HT-29 (cell line): ENCODE measurements around the gene CTDP1. TPM values are rescaled to one million over a fixed set of nuclear protein-coding genes. Genes with fewer than 3 reads are reported as not detected.

Experiments used
- DNase-seq: peaks from one replicate; pipeline ENCODE4 v3.0.0-alpha.2; 2015; ENCODE audit warnings: low spot score
- total RNA-seq: library from RNA; depleted of rRNA; stranded (reverse); fragments of >200 nt; shearing (Covaris generic); gene quantifications from 2 replicates; pipeline ENCODE4 v1.2.3, GENCODE V29; 2014

Gene CTDP1
- total RNA-seq, 1 experiment from 2014 or later, result 30.9 TPM

DNA sequence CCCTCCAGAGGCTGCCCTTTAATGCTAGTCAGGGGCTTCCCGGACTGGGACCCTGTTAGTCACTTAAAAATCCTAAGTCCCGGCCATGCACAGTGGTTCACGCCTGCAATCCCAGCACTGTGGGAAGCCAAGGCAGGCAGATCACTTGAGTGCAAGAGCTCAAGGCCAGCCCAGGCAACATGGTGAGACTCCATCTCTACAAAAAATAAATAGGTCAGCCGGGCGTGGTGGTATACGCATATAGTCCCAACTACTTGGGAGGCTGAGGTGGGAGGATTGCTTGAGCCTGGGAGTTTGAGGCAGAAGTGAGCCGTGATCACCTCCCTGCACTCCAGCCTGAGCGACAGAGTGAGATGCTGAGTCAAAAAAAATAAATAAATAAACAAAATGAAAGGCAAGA is 100.9 kb downstream of the CTDP1 start:
- no peak for DNase-seq

DNA sequence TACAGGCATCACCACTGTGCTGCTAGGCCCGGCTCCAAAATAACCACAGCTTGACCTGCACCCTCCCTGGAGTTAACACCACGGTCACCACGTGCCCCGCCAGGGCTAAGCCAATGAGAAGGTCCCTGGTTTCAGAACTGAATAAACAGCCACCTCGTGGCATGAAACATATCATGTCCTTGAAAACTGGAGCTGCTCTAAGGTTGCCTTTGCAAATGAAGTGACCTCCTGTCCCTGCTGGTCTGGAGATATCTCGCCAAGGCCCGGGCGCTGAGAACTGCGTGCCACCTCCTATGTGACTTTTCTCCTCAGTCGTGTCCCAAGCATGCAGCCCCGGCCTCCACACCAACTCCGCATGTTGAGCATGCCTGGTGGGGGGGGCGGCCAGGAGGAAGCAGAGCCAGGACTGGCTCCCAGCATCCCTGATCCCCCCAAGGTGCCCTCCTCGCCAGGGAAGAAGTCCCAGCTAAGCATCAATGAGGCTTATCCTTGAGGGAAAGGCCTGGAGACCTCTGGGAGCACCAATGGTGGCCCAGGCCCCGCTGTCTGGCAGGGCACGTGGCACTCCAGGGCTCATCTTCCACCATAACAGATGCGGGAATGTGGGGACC is 101.8 kb downstream of the CTDP1 start:
- no peak for DNase-seq

DNA sequence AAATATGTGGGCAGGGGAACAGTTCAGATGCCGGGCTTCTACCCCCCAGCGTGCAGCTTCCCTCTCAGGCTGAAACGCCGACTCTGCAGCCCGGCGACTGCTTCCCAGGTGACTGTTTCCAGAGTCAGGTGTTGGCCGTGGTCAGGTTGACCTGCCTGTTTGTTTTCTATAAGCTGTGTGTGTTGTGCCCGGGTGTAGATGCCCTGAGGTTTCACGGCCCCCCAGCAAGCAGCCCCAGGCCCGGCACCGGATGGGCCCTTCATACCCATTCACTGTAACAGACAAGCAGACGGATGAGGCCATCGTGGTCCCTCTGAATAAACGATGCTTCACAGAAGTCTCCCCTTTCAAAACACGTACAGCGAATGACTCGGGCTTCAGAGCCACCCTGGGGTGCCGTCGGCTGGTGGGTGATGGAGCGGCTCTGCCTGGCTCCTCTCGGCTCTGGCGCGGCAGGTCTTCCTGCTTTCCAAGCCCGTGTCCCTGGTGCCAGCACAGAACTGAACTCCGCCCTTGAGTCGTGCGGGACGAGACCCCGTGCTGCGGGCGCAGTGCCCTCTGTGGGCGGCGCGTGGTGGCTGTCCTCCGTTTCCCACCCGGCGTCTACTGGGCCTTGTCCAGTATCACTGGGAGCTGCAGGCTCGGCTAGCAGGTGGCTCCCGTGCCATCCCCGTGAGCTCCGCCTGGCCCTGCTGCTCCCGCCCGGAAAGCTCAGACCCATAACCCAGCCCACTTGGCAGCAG is 103.1 kb downstream of the CTDP1 start:
- peak; percentile 10 for DNase-seq

DNA sequence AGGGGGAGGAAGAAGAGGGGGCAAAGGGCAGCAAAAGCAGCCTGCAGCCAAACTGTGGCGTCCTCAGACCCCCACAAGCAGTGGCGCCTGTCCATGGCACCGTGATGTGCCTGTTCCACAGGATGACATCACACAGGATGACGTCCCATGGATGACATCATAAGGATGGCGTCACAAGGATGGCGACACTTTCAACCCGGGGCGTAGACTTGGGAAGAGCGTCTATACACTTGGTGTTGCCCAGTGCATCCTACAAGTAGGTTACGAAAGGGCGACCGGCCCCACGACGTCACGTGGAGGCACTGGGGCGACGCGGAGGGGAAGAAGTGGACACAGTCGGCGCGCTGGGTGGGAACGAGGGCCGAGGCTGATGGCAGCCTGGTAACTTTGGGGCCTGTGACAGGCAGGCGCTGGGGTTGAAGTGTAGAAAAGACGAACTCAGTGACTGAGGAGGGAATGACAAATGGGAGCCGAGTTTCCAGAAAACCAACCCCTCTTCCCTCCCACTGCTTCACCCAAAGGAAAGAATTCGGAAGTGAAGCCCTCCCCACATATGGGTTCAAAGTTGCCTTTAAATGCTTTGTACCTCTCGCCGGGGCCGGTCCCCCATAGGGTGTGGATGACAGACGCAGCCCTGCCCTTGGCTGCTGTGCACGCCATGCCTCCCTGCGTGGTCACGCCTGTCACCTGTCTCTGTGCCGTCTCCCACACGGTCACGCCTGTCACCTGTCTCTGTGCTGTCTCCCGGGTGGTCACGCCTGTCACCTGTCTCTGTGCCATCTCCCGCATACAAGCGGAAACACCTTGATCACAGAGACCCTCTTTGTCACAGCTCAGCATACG is 104.7 kb downstream of the CTDP1 start:
- DNase-seq, result no peak

DNA sequence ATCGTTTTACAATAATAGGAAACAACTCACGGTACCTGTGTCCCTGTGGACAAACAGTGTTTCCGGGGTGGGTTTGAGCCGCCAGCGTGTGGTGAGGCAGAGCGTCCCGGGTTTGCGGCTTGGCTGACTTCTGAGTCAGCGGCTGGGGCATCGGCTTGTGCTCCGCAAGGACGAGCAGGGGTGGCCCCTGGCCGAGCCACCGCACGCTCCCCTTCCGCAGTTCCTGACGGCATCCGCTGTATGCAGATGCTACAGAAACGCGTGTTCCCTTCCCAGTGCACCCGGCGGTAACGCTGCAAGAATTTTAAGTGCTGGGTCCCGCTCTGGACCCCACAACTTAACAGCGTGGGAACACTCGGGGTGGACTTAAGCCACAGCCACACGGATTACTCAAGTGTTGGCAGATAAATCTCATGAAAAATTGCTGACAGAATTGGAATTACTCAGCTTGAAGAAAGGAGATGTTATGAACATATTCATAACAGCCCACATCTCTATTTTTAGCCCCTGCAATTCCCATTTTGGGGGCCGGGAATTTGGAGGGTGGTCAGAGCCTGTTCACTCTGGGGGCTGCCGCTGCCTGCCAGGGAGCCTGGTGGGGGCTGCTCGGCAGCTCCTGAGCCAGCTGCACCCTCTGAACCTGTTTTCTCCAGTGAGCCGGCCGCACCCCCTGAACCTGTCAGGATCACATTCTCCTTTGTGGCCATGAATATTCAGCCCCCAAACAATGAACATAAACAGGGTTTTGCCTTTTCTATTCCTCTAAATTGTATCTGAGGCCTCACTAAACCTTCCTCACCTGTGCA is 105.6 kb downstream of the CTDP1 start:
- no peak for DNase-seq

DNA sequence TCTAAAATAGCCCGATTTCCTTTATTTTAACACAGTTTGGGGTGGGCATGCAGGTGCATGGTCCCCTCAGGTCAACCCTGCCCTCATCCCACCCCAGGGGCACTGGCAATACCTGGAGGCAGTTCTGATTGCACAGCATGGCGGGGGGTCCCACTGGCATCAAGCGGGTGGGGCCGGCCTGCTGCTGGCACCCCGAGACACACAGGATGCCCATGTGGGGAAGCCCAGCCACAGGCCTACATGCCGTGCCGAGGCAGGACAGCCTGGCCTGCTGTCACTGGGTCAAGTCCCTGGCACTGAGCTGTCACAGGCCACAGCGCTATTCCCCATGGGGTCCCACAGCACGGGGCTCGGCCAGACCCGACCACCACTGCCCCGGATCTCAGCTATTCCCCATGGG is 106.2 kb downstream of the CTDP1 start:
- DNase-seq, result no peak

DNA sequence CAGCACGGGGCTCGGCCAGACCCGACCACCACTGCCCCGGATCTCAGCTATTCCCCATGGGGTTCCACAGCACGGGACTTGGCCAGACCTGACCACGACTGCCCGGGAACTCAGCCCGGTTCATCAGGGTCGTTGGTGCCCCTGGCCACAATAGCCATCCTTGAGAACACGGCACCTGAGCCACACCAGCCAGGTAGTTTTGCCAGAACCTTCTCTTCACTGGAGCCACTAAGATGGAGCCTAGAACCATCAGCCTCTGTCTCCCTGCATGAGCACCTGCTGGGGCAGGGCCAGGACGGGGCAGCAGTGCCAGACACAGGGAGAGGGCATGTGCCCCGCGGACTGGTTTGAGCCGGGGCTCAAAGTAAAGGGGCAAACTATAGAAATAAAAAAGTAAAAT is 106.7 kb downstream of the CTDP1 start:
- DNase-seq, result no peak

DNA sequence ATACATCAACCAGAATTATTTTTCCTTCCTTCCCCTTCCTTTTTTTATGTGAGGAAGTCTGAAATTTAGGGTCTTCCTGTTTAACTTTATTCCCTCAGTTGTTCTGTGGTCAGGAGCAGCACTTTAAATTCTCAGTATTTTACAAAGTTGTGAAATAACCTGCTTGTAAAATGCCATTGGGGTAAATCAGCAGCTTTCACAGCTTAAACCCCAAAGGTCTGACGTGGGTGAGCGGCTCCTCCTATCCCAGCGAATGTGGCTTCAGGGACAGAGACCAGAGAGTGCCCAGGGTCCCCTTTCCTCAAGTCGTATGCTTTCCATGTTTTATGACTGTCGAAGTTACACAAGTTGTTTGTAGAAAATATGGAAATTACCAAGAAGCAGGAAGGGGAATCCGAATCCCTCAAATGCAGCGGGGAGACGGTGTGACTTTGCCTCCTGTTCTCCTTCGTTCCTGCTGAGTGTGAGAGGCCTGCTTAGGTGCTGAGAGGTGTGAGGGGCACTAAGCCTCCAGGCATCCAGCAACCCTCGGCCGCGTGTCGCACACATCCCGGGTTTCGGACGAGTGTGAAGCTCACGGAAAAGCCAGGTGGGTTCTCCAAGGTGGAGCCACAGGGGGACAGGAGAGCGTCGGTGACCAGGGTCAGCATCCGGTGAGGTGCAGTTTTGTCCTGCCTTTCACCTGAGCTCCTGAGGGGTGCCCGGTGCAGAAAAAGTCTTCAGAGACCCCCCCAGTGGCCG is 107.4 kb downstream of the CTDP1 start:
- no peak for DNase-seq

DNA sequence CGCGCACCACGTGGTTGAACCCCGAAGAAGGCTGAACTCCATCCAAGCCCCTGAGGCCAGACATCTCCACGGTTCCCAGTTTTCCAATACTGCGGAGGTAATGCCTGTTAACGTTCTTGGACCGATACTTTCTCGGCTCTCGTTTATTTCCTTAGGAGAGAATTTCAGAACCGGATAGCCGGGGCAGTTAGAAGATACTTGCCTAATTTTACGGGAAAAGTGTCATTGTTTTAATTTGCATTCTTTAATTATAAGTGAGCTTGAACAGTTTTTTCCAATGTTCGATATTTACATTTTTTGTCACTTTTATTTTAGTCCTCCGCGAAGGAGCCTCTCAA is 107.9 kb downstream of the CTDP1 start:
- DNase-seq, result no peak

DNA sequence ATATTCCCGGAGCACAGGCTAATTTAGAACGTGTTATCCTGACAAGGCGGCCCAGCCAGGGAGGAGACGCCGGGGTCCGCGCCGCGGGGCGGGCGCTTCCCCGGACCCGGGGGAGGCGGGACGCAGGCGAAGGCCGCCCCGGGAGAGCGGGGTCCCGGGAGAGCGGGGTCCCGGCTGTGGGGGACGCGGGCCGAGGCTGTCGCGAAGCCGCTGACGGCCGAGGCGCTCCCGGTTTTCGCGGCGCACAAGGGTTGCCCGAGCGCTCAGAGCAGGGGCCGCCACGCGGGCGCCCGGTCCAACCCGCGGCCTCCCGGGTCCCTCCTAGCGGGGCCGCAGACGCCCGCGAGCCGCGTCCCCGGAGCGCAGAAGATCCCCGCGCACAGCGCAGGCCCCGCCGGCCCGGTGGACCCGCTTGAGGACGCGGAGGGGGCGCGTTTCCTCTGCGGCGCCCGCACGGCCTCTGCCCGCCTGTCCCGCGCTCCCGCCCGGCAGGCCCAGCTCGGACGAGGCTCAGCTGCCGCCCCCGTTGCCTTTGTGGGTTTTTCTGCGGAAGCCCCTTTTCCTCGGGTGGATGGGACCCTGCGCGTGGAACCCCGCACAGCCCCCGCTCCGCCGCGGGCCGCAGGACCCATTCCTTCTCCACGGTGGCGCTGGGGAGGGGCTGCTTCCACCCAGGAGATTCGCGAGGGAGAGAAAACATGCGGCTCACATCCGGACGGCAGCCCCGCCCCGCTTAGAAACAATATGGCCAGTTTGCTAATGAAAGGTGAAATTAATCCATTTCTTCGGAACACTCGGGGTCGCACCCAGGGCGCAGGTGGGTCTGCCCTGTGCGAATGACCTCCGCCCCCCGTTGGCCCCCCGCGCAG is 108.5 kb downstream of the CTDP1 start:
- no peak for DNase-seq

DNA sequence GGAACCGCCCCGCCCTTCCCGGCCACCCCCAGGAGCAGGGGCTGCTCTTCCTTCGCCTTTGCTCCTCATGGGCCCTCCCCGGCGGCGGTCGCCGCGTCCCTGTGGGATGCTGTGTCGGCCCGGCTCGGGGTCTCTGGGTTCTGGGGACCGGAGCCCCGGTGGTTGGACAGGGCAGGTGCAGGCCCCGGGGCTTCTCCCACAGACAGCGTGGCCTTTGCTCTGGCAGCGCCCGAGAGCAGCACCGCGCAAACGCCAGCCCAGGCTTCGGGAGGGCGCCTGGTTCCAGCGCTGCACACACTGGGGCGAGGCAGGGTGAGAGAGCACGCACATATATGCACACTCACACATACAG is 109.1 kb downstream of the CTDP1 start:
- no peak for DNase-seq

DNA sequence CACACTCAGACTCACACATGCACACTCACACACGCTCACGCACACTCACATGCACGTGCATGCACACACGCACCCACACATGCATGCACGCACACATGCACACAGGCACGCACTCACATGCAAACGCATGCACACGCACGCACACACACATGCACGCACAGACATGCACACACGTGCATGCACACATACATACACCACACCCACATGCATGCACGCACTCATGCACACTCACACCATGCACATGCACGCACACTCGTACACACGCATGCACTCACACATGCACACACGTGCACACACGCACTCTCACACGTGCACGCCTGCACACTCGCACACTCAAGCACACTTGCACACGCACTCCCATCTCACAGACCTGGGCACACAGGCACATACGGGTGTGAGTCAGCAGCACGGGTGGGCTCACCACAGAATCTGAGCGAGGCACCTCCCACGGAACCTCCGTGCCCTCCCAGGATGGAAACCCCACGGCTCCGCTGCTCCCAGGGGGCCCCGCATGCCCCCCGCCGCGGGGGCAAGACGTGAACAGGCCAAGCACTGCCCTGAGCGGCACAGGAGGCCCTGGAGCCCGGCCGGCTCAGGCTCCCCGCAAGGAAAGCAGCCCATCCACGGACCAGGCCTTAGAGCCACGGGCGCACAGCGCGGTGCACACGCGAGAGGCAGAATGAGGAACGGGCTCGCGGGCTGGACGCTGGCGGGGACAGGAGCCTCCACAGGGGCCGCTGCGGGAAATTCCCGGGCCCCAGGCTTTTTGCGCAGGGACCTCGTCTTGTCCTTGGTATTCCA is 109.7 kb downstream of the CTDP1 start:
- no peak for DNase-seq

DNA sequence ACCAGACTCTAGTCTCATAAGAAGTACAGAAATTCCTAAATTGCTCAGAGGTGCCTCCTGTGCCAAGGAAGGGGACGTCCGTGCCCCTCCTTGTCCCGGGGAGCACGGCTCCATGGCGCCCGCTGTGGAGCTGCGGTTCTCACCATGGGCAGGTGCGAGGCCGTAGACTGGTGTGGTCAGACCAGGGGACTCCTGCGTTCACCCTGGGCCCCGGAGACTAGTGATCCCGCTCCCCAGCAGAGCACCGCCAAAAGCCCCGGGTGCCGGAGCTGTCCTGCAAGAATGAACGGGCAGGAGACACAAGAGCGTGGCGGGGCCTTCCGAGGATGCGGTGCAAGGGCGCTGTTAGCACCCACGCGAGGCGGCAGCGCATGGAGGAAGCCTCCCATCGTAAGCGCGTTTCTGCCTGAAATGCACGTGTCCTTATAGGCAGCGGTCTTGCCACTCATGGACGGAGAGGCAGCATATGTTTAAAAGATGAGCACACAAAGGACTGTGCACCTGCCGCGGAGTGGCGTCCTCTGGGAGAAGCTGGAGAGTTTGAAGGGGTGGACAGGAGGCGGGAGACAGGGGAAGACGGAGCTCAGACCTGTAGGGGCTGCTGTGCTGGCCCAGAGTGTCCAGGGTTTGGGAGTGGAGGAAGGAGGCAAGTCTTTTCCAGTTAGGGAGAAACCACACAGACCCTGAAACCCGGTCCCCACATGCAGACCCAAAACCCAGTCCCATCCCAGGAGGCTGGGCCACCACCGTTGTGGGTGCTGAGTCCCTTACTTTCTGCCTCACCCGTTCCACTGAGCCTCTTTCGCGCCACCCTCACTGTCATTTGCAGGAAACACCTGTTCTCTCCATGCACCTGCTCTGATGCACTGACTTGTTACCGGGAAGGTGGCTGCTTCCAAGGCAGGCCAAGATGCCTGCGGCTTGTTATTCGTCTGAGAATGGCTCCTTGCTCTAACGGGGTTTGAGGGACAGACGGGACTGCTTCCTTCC is 110.6 kb downstream of the CTDP1 start:
- DNase-seq, result no peak

DNA sequence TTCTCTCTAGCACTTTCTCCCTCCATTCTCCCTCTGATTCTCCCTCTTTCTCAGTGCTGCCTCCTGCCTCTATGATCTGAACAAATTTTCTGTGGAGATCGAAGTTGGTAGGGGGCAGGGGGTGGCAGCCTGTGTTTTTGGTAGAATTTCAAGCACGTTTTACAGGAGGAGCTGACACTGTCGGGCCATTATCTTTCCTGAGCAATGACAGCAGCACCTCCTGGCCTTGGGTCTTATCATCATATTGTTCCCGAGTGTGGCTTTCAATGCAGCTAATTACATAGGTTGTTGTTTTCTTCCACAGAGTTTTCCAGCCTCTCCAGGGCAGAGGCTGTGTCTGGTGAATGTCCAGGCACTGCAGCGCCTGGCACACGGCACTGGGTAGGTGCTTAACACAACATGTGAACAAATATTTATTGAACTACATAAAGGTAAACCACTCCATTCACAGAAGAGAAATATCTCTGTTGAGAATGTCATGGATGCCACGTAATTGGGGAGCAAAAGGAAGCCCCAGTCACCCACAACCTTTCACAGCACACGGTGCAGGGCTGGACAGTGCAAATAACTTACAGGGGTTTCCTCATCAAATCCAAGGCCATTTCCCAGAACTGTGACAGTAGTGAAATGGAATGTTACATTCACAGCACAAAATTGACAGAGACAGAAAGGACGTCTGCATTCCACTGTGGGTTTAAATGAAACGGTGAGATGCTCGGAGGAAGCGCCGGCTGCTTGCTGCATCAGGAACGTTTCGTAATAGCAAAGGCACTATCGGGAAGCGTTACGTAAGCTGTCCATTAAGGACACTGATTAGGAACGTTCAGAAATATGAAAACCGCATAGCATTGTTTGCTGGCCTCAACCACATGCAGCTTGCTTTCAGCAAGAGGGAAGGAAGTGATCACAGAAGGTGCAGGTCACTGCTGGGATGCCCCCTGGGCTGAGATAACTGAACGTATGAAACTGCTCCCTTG is 111.7 kb downstream of the CTDP1 start:
- DNase-seq, result no peak

DNA sequence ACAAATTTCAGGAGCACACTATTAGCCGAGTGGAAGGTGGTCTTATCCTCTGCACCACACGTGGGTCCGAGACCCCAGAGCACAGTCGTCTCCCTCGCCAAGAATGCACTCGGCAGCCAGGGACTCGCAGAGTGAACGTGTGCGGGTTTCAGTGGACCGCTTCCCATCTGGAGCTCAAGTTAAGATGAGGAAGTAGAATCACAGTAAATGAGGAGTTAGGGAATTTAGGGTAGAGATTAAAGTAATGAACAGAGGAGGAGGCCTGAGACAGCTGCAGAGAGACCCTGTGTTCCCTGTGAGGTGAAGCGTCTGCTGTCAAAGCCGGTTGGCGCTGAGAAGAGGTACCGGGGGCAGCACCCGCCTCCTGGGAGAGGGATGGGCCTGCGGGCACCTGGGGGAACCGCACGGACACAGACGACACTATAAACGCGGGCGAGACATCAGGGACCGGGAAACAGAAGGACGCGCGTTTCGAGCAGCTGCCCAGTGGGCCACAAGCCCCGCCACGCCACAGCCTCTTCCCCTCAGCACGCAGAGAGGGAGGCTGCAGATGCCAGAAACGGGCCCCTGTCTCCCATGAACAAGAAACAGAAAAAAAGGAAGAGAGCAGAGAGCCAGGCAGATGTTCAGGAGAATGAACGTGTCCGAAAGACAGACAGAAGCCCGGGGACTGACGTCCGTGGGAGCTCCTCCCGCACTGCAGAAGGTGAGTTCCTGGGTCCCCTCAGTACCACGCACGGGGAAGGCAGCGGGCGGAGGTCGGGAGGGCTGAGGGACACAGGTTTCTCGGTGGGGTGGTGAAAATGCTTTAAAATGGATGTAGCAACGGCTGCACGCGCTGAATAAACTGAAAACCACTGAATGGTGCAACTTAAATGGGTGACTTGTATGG is 112.7 kb downstream of the CTDP1 start:
- no peak for DNase-seq

DNA sequence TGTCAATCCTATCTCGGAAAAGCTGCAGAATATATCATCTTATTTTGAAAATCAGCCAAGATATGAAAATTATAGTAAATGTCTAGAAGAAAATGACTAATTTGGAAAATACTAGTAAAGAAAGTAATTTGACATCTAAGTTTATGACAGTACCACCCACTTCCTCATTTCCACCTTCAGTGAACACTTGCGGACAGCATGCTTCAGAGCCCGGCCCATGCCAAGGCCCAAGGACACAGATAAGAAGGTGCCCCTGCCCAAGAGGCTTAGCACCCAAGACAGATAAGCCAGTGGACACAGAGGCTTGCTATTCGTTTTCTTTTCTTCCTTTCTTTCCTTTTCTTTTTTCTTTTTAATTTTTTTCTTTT is 113.4 kb downstream of the CTDP1 start:
- no peak for DNase-seq
